Mammary epithelial cell (primary cell): Measurements from ENCODE around the gene MKS1.

Experiments used
- CTCF ChIP-seq, 2 donors: IDR thresholded peaks in 1 of 2; conservative IDR thresholded peaks in 1 of 2; 2 replicates each; pipeline ENCODE4 v1.5.1; 2011 to 2012; ENCODE audit warnings: inconsistent platforms in 2 of 2, low read length in 2 of 2, mild to moderate bottlenecking in 2 of 2, control low read depth in 1 of 2, low read depth in 1 of 2; ENCODE audit not compliant: insufficient read depth in 1 of 2; ENCODE audit errors: extremely low read depth in 1 of 2
- EZH2 ChIP-seq: IDR thresholded peaks from 2 replicates; pipeline ENCODE4 v1.6.1; 2012; ENCODE audit warnings: low read length, inconsistent platforms, borderline replicate concordance

- TF ChIP-seq CTCF (conservative IDR thresholded peaks at IDR 0.05 in 1 of 2, IDR thresholded peaks at IDR 0.05 in 1 of 2; ENCODE audit: extremely low read depth in 1 of 2, insufficient read depth in 1 of 2, low read depth in 1 of 2, low read length in 2 of 2) (no peak), EZH2 (no peak)
These were observed 25.3 kb downstream of the MKS1 start for GRCh38 chr17:58193641-58194255.
